C4-2B (cell line): ENCODE measurements around the gene SLC39A13.

Source experiments
- H3K27ac ChIP-seq: fragments of 450-650 bp; 2 replicates; pipeline ENCODE4 v1.5.1; 2017
- CTCF ChIP-seq: fragments of 450-650 bp; conservative IDR thresholded peaks from 2 replicates; pipeline ENCODE4 v1.5.1; 2017; ENCODE audit warnings: mild to moderate bottlenecking
- ZFX ChIP-seq: fragments of 450-650 bp; IDR thresholded peaks from 2 replicates; pipeline ENCODE4 v1.6.1; 2017

SLC39A13 gene

GRCh38 chr11:47435687-47436086 is 27.3 kb downstream of the SLC39A13 start:
- no peak overlapping the region for H3K27ac ChIP-seq
- TF ChIP-seq ZFX (no peak), CTCF (no peak)

- H3K27ac ChIP-seq = no peak overlapping the region
- TF ChIP-seq ZFX (no peak), CTCF (no peak)
These were observed 28.3 kb downstream of the SLC39A13 start for GRCh38 chr11:47436726-47437125.

- TF ChIP-seq ZFX (no peak), CTCF (no peak)
- H3K27ac ChIP-seq = no peak overlapping the region
These were observed 28.9 kb downstream of the SLC39A13 start for GRCh38 chr11:47437218-47437745.

- TF ChIP-seq CTCF (no peak), ZFX (no peak)
- H3K27ac ChIP-seq = no peak overlapping the region
These were observed 29.5 kb downstream of the SLC39A13 start for GRCh38 chr11:47437746-47438418.

- no peak overlapping the region for H3K27ac ChIP-seq
- TF ChIP-seq ZFX = no peak
- no peak for TF ChIP-seq CTCF
These were observed 30.3 kb downstream of the SLC39A13 start for GRCh38 chr11:47438721-47439120.

- no peak overlapping the region for H3K27ac ChIP-seq
- no peak for TF ChIP-seq ZFX
- no peak for TF ChIP-seq CTCF
These were observed 31.7 kb downstream of the SLC39A13 start for GRCh38 chr11:47440054-47440476.

- TF ChIP-seq ZFX (no peak), CTCF (no peak)
- H3K27ac ChIP-seq = no peak overlapping the region
These were observed 33.0 kb downstream of the SLC39A13 start for GRCh38 chr11:47441421-47441820.
